Astrocyte (in vitro differentiated cells and primary cell): ENCODE measurements around the gene PTX3.

ENCODE experiments used
- CTCF ChIP-seq: IDR thresholded peaks from 2 replicates; pipeline ENCODE4 v1.5.1; 2011; ENCODE audit warnings: low read depth, mild to moderate bottlenecking, inconsistent platforms, low read length, moderate library complexity; ENCODE audit not compliant: insufficient read depth
- EZH2 ChIP-seq: IDR thresholded peaks from 2 replicates; pipeline ENCODE4 v1.6.1; 2012; ENCODE audit warnings: mild to moderate bottlenecking, low read length, inconsistent platforms; ENCODE audit not compliant: insufficient read depth

- no peak for TF ChIP-seq CTCF
- TF ChIP-seq EZH2, result no peak
Observed at GRCh38 chr3:157464321-157464720, 27.7 kb downstream of the PTX3 start.
